HepG2 (cell line): Measurements from ENCODE around the gene TRRAP. TPM values are rescaled to one million over a fixed set of nuclear protein-coding genes. Genes with fewer than 3 reads are reported as not detected.

Experiments used
- ATAC-seq: fragments of 200-7000 bp; cut with Tn5 transposase; 3 replicates; pipeline ENCODE4 v1.9.1; 2020; ENCODE audit warnings: mild to moderate bottlenecking, moderate library complexity
- BruUV-seq: library from RNA; stranded (reverse); fragments of 400-500 nt; replicated peaks from 2 replicates; lab custom pipeline; 2021; lab: Mats Ljungman, UMichigan
- CTCF ChIA-PET: fragments of 300-600 bp; formaldehyde crosslinking; extraction: SDS; loops from one replicate; lab custom pipeline; 2021; ENCODE audit warnings: low total read pairs, inconsistent platforms, low intra/inter-chr PET ratio; lab: Yijun Ruan, JAX
- POLR2A ChIA-PET: fragments of 350-600 bp; sonication (Branson Sonifier 250); formaldehyde crosslinking; loops from one replicate; lab custom pipeline; 2020; ENCODE audit warnings: antibody characterized with exemption, inconsistent platforms; lab: Yijun Ruan, JAX
- DNase-seq: peaks from one replicate; pipeline ENCODE4 v3.0.0-alpha.2; 2015; ENCODE audit warnings: low spot score
- FAIRE-seq: peaks from 3 replicates; lab custom pipeline; 2011; peaks lifted over from hg19 to GRCh38; lab: Jason Lieb, UNC
- H2AFZ ChIP-seq: one replicate; pipeline ENCODE4 v1.6.1; 2011; ENCODE audit warnings: low read length, inconsistent platforms
- H3K27ac ChIP-seq: fragments of 300-600 bp; 3 replicates; pipeline ENCODE4 v1.8.0; 2011; ENCODE audit warnings: mixed run types, mild to moderate bottlenecking, mixed read lengths, low read length, inconsistent platforms; ENCODE audit not compliant: insufficient read depth; ENCODE audit errors: extremely low read length
- H3K27me3 ChIP-seq, 2 experiments: fragments of 200-600 bp in 1 of 2; 2 replicates in 1 of 2; 3 replicates in 1 of 2; pipeline versions ENCODE4 v1.6.0 to v1.8.0; 2011; ENCODE audit warnings: low read length in 2 of 2, mild to moderate bottlenecking in 2 of 2, moderate library complexity in 2 of 2, inconsistent platforms in 1 of 2; ENCODE audit not compliant: insufficient read depth in 2 of 2, control insufficient read depth in 1 of 2
- H3K36me3 ChIP-seq, 2 experiments: fragments of 200-600 bp in 1 of 2; replicated peaks in 1 of 2; 2 replicates in 1 of 2; 3 replicates in 1 of 2; pipeline versions ENCODE4 v1.5.1 to v1.8.0; 2011; ENCODE audit warnings: low read length in 2 of 2, inconsistent platforms in 1 of 2; ENCODE audit not compliant: insufficient read depth in 2 of 2, control insufficient read depth in 1 of 2
- H3K4me1 ChIP-seq: 2 replicates; pipeline ENCODE4 v1.5.1; 2012; ENCODE audit warnings: low read length, inconsistent platforms; ENCODE audit not compliant: insufficient read depth
- H3K4me2 ChIP-seq: 2 replicates; pipeline ENCODE4 v1.6.0; 2011; ENCODE audit warnings: low read depth, low read length, inconsistent platforms
- H3K4me3 ChIP-seq, 3 experiments: fragments of 200-600 bp in 1 of 3; sonication (generic), shearing (Covaris generic) in 1 of 3; replicated peaks in 1 of 3; 2 replicates each; pipeline ENCODE4 v1.5.1; 2011 to 2016; ENCODE audit warnings: low read length in 3 of 3, inconsistent platforms in 2 of 3, low read depth in 2 of 3, mild to moderate bottlenecking in 2 of 3, control low read depth in 1 of 3, mixed read lengths in 1 of 3; ENCODE audit not compliant: insufficient read depth in 1 of 3
- H3K79me2 ChIP-seq: one replicate; pipeline ENCODE4 v1.6.1; 2011; ENCODE audit warnings: low read length, inconsistent platforms; ENCODE audit not compliant: insufficient read depth
- H3K9ac ChIP-seq: 2 replicates; pipeline ENCODE4 v1.6.0; 2011; ENCODE audit warnings: mild to moderate bottlenecking, low read depth, low read length, inconsistent platforms; ENCODE audit not compliant: insufficient read depth
- H3K9me3 ChIP-seq: 2 replicates; pipeline ENCODE4 v1.5.1; 2012; ENCODE audit warnings: mild to moderate bottlenecking, low read length
- H4K20me1 ChIP-seq: 2 replicates; pipeline ENCODE4 v1.6.0; 2011; ENCODE audit warnings: inconsistent platforms, mild to moderate bottlenecking, low read length, moderate library complexity; ENCODE audit not compliant: insufficient read depth
- ATAD3A ChIP-seq: sonication (generic); formaldehyde crosslinking; IDR thresholded peaks from 2 replicates; pipeline ENCODE4 v1.4.0; 2020; ENCODE audit warnings: missing genetic modification reagents
- ATF7-NPFF ChIP-seq: sonication (generic); formaldehyde crosslinking; IDR thresholded peaks from 2 replicates; pipeline ENCODE4 v1.8.1; 2023; ENCODE audit warnings: mild to moderate bottlenecking, low read depth, missing genetic modification reagents, moderate library complexity
- BCL6 ChIP-seq: IDR thresholded peaks from 2 replicates; pipeline ENCODE4 v1.6.1; 2016; ENCODE audit warnings: missing genetic modification reagents, missing compliant biosample characterization
- CBX1 ChIP-seq: IDR thresholded peaks from one replicate; pipeline ENCODE4 v1.6.1; 2016; ENCODE audit warnings: antibody characterized with exemption, low read depth
- FOSL1 ChIP-seq: sonication (generic); formaldehyde crosslinking; IDR thresholded peaks from 2 replicates; pipeline ENCODE4 v1.9.0; 2021; ENCODE audit warnings: missing genetic modification reagents, borderline replicate concordance
- IKZF4 ChIP-seq: sonication (generic); formaldehyde crosslinking; IDR thresholded peaks from 2 replicates; pipeline ENCODE4 v1.5.1; 2020; ENCODE audit warnings: borderline replicate concordance, mild to moderate bottlenecking, low read depth, missing genetic modification reagents; ENCODE audit errors: not compliant biosample characterization
- KAT7 ChIP-seq: IDR thresholded peaks from 2 replicates; pipeline ENCODE4 v1.6.1; 2018; ENCODE audit warnings: borderline replicate concordance, missing compliant biosample characterization
- LRRFIP1 ChIP-seq: sonication (generic); formaldehyde crosslinking; conservative IDR thresholded peaks from 2 replicates; pipeline ENCODE4 v1.4.0; 2020; ENCODE audit warnings: missing genetic modification reagents
- MAFG ChIP-seq: sonication (generic); formaldehyde crosslinking; IDR thresholded peaks from 2 replicates; pipeline ENCODE4 v1.5.1; 2020; ENCODE audit warnings: mild to moderate bottlenecking, missing genetic modification reagents
- MLLT10 ChIP-seq: sonication (generic); formaldehyde crosslinking; IDR thresholded peaks from 2 replicates; pipeline ENCODE4 v1.4.0; 2020; ENCODE audit warnings: missing genetic modification reagents
- NFYC ChIP-seq: IDR thresholded peaks from 2 replicates; pipeline ENCODE4 v1.6.1; 2016; ENCODE audit warnings: missing genetic modification reagents, missing compliant biosample characterization
- RARA ChIP-seq: IDR thresholded peaks from 2 replicates; pipeline ENCODE4 v1.6.1; 2016; ENCODE audit warnings: missing genetic modification reagents, missing compliant biosample characterization
- REST ChIP-seq, 2 experiments: IDR thresholded peaks; 2 replicates each; pipeline ENCODE4 v1.6.1; 2011 to 2012; ENCODE audit warnings: low read length in 2 of 2, borderline replicate concordance in 1 of 2, low read depth in 1 of 2, mild to moderate bottlenecking in 1 of 2, moderate library complexity in 1 of 2
- SNRNP70 ChIP-seq: fragments of 200-400 bp; formaldehyde crosslinking; IDR thresholded peaks from 2 replicates; pipeline ENCODE4 v1.6.1; 2017; ENCODE audit warnings: mild to moderate bottlenecking, low read depth, low read length, moderate library complexity
- ZNF335 ChIP-seq: sonication (generic); formaldehyde crosslinking; IDR thresholded peaks from 2 replicates; pipeline ENCODE4 v1.4.0; 2020; ENCODE audit warnings: missing genetic modification reagents
- ZNF33A ChIP-seq: sonication (generic); formaldehyde crosslinking; IDR thresholded peaks from 2 replicates; pipeline ENCODE4 v1.5.1; 2020; ENCODE audit warnings: missing genetic modification reagents, mild to moderate bottlenecking, moderate library complexity, borderline replicate concordance
- ZNF616 ChIP-seq: sonication (generic); formaldehyde crosslinking; IDR thresholded peaks from 2 replicates; pipeline ENCODE4 v1.5.0; 2020; ENCODE audit warnings: low read depth, mild to moderate bottlenecking, missing genetic modification reagents
- ZSCAN12 ChIP-seq: sonication (generic); formaldehyde crosslinking; IDR thresholded peaks from 2 replicates; pipeline ENCODE4 v1.9.0; 2021; ENCODE audit warnings: mild to moderate bottlenecking, missing genetic modification reagents
- WGBS: methylation state at CpG from one replicate; pipeline ENCODE4 v1.1.6; 2017; ENCODE audit warnings: low lambda C conversion rate; 5-methylcytosine and 5-hydroxymethylcytosine counted together
- in situ Hi-C: cut with HindIII; loops from 2 replicates; pipeline ENCODE4 v1.10.0; 2017; ENCODE audit warnings: low pct_unique_long_range_greater_than_20kb; ENCODE audit not compliant: extremely low pct_ligation_motif_present
- intact Hi-C: fragments of 100-400 bp; cut with micrococcal nuclease; formaldehyde crosslinking; loops from one replicate; pipeline ENCODE4 v1.10.0; 2022; ENCODE audit not compliant: unreplicated experiment
- polyA plus RNA-seq, 8 experiments: library from polyadenylated mRNA; depleted of rRNA in 3 of 8; stranded (reverse) in 7 of 8; unstranded in 1 of 8; fragments of >200 nt; fragmentation: Illumina TruSeq in 4 of 8; extraction: Trizol in 4 of 8; gene quantifications; 2 replicates each; pipeline versions ENCODE4 v1.2.1 to v1.2.3, GENCODE V29; 2011 to 2016; ENCODE audit warnings: low read depth in 4 of 8, missing spikeins in 1 of 8, mixed read lengths in 1 of 8; ENCODE audit not compliant: insufficient read depth in 1 of 8
- total RNA-seq, 5 experiments: library from RNA; depleted of rRNA; stranded (reverse); fragments of >200 nt; fragmentation: Illumina TruSeq; extraction: Trizol; gene quantifications; 2 replicates each; pipeline ENCODE4 v1.2.3, GENCODE V29; 2016; ENCODE audit warnings: low read depth in 1 of 5

Gene TRRAP
- total and polyA plus RNA-seq, 2 of the 13 experiments (the other 11 are each of a cell fraction or from before 2014, with no cell fraction given) = 8.6 to 10.5 TPM

- H3K79me2 ChIP-seq = no peaks in the 10 kb centered on the region
- CTCF ChIA-PET = interaction anchor here (1.0 to 3.2 kb wide), 3 partner anchors 177 to 273 kb away, joined by 3 to 29 read pairs (median 4); no protein-coding TSS in a partner anchor
- peak; percentile 79 for DNase-seq
- H3K4me3 ChIP-seq = no peak overlapping the region
- POLR2A ChIA-PET = interaction anchor here (1.0 kb wide), 1 partner anchor 227 kb away, joined by 3 read pairs; no protein-coding TSS in a partner anchor
- H3K9me3 ChIP-seq = no peaks in the 10 kb centered on the region
- in situ Hi-C loops (loop anchor here (5.0 kb wide), 3 partner anchors 102 to 272 kb away; partner anchors contain the start of gene SMURF1), intact Hi-C loops (loop anchor here (1.0 to 5.0 kb wide), 4 partner anchors 102 to 273 kb away; partner anchors contain the start of gene SMURF1)
- FAIRE-seq = peak; percentile 80
- no peak overlapping the region for H3K9ac ChIP-seq
- WGBS = 84% methylated on average over 30 of the region's 31 CpGs
- no peak overlapping the region for H3K4me2 ChIP-seq
- ATAC-seq = peak; percentile 88
- peaks cover 23 to 68% of the 10 kb centered on the region in 2 experiments for H3K36me3 ChIP-seq
- no peaks in the 10 kb centered on the region for H3K27me3 ChIP-seq
- BruUV-seq = no TSS peak
- H3K4me1 ChIP-seq = peaks cover 26% of the 10 kb centered on the region
- H2AFZ ChIP-seq = no peak overlapping the region
- H3K27ac ChIP-seq = no peak overlapping the region
- H4K20me1 ChIP-seq = no peaks in the 10 kb centered on the region
- no peak for TF ChIP-seq CBX1
- TF ChIP-seq MLLT10 (CRISPR knock-in tag) = no peak
- no peak for TF ChIP-seq ATF7-NPFF (CRISPR knock-in tag)
- no peak for TF ChIP-seq ZNF33A
- TF ChIP-seq SNRNP70 = no peak
- TF ChIP-seq NFYC (CRISPR knock-in tag) = no peak
- TF ChIP-seq ZNF335 (CRISPR knock-in tag) = no peak
- TF ChIP-seq MAFG (CRISPR knock-in tag) = no peak
- TF ChIP-seq LRRFIP1 = no peak
- TF ChIP-seq RARA (CRISPR knock-in tag) = no peak
- no peak for TF ChIP-seq FOSL1 (CRISPR knock-in tag)
- TF ChIP-seq REST (IDR thresholded peaks at IDR 0.05; ENCODE audit: borderline replicate concordance in 1 of 2, low read depth in 1 of 2, low read length in 2 of 2) = no peak
- no peak for TF ChIP-seq KAT7 (CRISPR knock-in tag)
- no peak for TF ChIP-seq ATAD3A
- no peak for TF ChIP-seq BCL6 (CRISPR knock-in tag)
- no peak for TF ChIP-seq IKZF4 (CRISPR knock-in tag)
- no peak for TF ChIP-seq ZNF616 (CRISPR knock-in tag)
- TF ChIP-seq ZSCAN12 = no peak
These were observed 162.0 kb downstream of the TRRAP start for GRCh38 chr7:99040104-99040958.
